ENCODE data around the gene CHI3L1.
"Not testable (repeated sequence)": the region's sequence is repeated elsewhere in the genome, so short reads cannot be mapped to it uniquely, and the experiment has no call there.

The CHI3L1 gene

DNA sequence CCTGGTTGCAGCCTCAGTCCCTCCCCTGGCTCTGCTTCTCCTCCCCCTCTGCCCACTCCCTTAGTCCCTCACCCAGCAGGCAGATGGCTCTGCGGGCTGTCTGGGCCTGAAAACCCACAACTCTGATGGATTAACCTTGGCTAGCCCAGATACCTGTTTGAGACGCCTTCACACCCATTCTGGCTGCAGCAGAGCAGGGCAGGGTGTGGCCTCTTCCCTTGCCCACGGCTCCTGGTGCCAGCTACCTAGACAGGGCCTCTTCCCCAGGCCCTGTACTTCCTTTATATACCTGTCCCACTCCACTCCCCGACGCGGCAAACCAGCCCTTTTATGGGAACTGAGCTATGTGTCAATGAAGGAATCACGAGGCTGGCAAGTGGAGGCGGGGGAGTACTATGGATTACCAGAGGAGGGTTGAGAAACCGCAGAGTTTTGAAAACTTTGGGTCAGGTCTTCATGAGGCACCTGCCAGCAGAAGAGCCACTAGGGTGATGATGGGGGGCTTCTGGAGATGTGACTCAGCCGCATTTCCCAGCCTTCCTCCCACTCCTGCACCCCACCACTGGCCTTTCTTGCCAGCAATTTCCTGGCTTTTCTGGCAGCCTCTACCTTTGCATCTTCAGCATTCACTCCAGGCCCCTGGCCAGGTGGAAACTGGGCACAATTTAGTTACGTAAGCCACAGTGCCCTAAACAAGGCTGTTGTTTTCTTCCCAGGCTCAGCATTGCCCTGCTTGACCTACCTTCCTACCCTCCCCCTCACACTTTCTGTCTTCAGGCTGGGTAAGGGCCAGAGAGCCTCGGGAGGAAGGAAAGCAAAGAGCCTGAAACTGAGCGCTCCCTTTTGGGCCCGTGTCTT, at the start of gene CHI3L1:
TSS of gene CHI3L1 (minus strand) at position 259 of the 858 bp plus-strand sequence. CDS start at position 178, 81 bp downstream.
- no peak within 1 kb of the TSS for H3K4me3 ChIP-seq (replicated peaks; ENCODE audit: low read depth, low read length)
- DNase-seq (ENCODE audit: extremely low read depth, insufficient read length) = no peak
- no peaks in the 10 kb centered on the region for H3K27me3 ChIP-seq (replicated peaks; ENCODE audit: control insufficient read depth, insufficient read depth, low read length)
- TF ChIP-seq, protein P1, sequence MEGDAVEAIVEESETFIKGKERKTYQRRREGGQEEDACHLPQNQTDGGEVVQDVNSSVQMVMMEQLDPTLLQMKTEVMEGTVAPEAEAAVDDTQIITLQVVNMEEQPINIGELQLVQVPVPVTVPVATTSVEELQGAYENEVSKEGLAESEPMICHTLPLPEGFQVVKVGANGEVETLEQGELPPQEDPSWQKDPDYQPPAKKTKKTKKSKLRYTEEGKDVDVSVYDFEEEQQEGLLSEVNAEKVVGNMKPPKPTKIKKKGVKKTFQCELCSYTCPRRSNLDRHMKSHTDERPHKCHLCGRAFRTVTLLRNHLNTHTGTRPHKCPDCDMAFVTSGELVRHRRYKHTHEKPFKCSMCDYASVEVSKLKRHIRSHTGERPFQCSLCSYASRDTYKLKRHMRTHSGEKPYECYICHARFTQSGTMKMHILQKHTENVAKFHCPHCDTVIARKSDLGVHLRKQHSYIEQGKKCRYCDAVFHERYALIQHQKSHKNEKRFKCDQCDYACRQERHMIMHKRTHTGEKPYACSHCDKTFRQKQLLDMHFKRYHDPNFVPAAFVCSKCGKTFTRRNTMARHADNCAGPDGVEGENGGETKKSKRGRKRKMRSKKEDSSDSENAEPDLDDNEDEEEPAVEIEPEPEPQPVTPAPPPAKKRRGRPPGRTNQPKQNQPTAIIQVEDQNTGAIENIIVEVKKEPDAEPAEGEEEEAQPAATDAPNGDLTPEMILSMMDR (IDR thresholded peaks at IDR 0.05; ENCODE audit: insufficient read depth, low read length, poor library complexity, severe bottlenecking) = no peak
- H3K36me3 ChIP-seq (ENCODE audit: control insufficient read depth, insufficient read depth, low read length) = no peaks in the 10 kb centered on the region

DNA sequence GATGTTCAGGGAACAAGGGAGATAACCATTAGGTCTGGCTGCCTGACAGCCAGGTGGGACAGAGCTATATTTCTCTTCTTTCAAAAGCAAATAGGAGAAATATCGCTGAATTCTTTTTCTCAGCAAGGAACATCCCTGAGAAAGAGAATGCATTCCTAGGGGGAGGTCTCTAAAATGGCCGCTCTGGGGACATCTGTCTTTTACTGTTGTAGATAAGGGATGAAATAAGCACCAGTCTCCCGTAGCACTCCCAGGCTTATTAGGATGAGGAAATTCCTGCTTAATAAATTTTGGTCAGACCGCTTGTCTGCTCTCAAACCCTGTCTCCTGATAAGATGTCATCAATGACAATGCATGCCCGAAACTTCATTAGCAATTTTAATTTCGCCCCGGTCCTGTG, 48.4 kb upstream of the CHI3L1 start:
- DNase-seq (ENCODE audit: extremely low read depth, insufficient read length); H3K36me3 ChIP-seq (ENCODE audit: control insufficient read depth, insufficient read depth, low read length): not testable (repeated sequence)

DNA sequence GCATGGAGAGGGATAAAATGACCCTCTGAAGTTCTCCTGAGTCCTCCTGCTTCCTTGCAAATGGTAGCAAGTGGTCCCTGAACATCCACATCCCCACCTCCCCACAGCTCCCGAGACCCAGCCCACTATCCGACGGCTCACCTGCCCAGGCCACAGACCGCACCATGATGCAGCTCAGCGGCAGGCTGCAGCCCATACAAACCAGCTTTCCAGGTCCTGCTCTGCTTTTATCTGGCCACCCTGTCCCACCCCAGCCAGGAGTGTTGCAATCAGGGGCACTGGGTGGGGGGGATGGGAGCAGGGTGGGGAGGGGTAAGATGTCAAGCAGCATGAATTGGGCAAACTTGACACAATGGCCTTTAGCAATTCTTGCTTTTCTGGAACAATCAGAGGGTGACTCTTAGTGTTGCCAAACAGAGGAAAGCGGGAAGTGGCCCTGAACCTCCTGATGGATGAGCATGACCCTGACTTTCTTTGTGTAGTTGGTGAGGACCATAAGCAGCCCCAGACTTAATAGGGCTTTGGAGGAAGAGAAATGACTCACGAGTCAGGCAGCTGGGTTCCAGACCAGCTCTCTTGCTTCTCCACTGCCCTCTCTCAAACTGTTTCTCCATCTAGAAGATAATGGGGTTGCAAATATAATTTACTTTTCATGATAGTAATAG, 43.1 kb upstream of the CHI3L1 start, which contains the start of gene CHIT1:
TSS of gene CHIT1 (minus strand) at position 203 of the 665 bp plus-strand sequence. CDS start at position 166, 37 bp downstream.
- TF ChIP-seq, protein P1 (IDR thresholded peaks at IDR 0.05; ENCODE audit: insufficient read depth, low read length, poor library complexity, severe bottlenecking) = no peak
- no peaks in the 10 kb centered on the region for H3K36me3 ChIP-seq (ENCODE audit: control insufficient read depth, insufficient read depth, low read length)
- H3K4me3 ChIP-seq (replicated peaks; ENCODE audit: low read depth, low read length) = no peak within 1 kb of the TSS
- DNase-seq (ENCODE audit: extremely low read depth, insufficient read length) = no peak
- peaks cover 3% of the 10 kb centered on the region; the same call in 1 of the 2 replicates for H3K27me3 ChIP-seq (replicated peaks; ENCODE audit: control insufficient read depth, insufficient read depth, low read length)

More for the DNA sequence above, 48.4 kb upstream of the CHI3L1 start:
- H3K4me3 ChIP-seq (replicated peaks; ENCODE audit: low read depth, low read length); H3K27me3 ChIP-seq (replicated peaks; ENCODE audit: control insufficient read depth, insufficient read depth, low read length): not testable (repeated sequence)

DNA sequence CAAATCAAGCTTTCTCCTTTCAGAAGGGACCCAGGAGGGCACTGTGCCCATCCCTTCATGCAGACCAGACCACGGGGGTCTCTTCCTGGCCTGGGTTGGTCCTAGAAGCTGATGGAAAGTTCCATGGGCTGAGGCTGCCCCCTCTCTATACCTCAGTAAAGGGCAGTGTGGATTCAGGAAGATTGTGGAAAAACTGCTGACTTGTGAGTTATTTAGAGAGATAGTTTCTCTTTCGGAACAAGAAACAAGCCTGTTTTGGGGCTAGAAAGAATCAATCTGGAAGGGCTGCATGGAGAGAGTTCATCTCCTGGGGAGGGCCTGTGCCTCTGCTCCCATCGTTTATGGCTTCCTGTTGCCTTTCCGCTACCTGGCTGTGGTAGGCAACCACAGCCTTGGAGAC, 42.2 kb upstream of the CHI3L1 start:
- peaks cover 3% of the 10 kb centered on the region; the same call in 1 of the 2 replicates for H3K27me3 ChIP-seq (replicated peaks; ENCODE audit: control insufficient read depth, insufficient read depth, low read length)
- no peak overlapping the region for H3K4me3 ChIP-seq (replicated peaks; ENCODE audit: low read depth, low read length)
- TF ChIP-seq, protein P1 (IDR thresholded peaks at IDR 0.05; ENCODE audit: insufficient read depth, low read length, poor library complexity, severe bottlenecking) = no peak
- H3K36me3 ChIP-seq (ENCODE audit: control insufficient read depth, insufficient read depth, low read length) = no peaks in the 10 kb centered on the region
- DNase-seq (ENCODE audit: extremely low read depth, insufficient read length) = no peak

DNA sequence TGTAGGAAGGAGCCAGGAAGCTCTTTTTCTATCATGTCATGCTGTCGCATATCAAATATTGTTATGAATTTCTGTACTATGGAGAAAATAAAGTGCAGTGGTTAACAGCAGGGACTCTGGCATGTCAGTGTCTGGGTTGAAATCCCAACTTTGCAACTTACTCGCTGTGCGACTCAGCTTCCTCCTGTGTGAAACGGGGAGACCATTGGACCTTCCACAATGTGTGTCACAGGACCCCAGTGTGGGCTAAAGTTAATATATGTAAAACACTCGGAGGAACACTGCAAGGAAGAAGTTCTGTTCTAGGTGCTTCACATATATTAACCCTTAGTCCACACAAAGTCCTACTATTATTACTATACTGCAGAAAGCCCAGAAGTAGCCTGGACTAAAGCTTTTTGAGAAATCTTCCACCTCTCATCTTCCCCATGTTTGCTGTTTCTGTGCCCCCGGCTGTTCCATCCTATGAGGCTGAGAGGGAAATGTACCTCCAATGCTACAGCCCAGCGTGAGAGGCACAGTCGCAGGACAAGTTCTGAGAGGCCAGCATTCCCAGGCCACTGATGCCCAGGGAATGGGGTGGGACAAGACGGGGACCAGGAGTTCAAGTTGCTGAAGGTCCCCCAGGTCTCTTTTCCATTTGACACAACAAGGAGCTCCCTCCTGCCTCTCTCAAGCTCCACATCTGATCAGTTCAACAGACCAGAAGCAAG, 41.0 kb upstream of the CHI3L1 start:
- no peak for DNase-seq (ENCODE audit: extremely low read depth, insufficient read length)
- Histone ChIP-seq H3K36me3 (ENCODE audit: control insufficient read depth, insufficient read depth, low read length) (no peaks in the 10 kb centered on the region), H3K4me3 (replicated peaks; ENCODE audit: low read depth, low read length) (no peak overlapping the region), H3K27me3 (replicated peaks; ENCODE audit: control insufficient read depth, insufficient read depth, low read length) (peaks cover 3% of the 10 kb centered on the region; the same call in 1 of the 2 replicates)
- TF ChIP-seq, protein P1 (IDR thresholded peaks at IDR 0.05; ENCODE audit: insufficient read depth, low read length, poor library complexity, severe bottlenecking) = no peak
